A549 (cell line): ENCODE measurements around the gene DNAJB13. TPM values are rescaled to one million over a fixed set of nuclear protein-coding genes. Genes with fewer than 3 reads are reported as not detected.

Experiments used
- ATAC-seq, 2 experiments: fragments of 200-7000 bp in 1 of 2; fragments of >200 bp in 1 of 2; cut with Nextera tagmentation in 1 of 2; cut with Tn5 transposase in 1 of 2; 3 replicates each; pipeline versions ENCODE4 v1.8.0 to v1.9.1; 2018 to 2020; ENCODE audit warnings: mild to moderate bottlenecking in 1 of 2, moderate library complexity in 1 of 2
- CTCF ChIA-PET: fragments of 300-600 bp; sonication (Branson Sonifier 250); formaldehyde crosslinking; extraction: SDS; loops from one replicate; lab custom pipeline; 2021; ENCODE audit warnings: antibody characterized with exemption, inconsistent platforms; lab: Yijun Ruan, JAX
- POLR2A ChIA-PET: fragments of 350-600 bp; formaldehyde crosslinking; extraction: SDS; loops from one replicate; lab custom pipeline; 2021; ENCODE audit warnings: antibody characterized with exemption, inconsistent platforms; lab: Yijun Ruan, JAX
- DNase-seq, 2 experiments: peaks; one replicate each; pipeline versions ENCODE4 v3.0.0 to v3.0.0-alpha.2; 2011 to 2016; ENCODE audit warnings: low read depth in 1 of 2, low spot score in 1 of 2
- FAIRE-seq: peaks from 2 replicates; lab custom pipeline; 2011; peaks lifted over from hg19 to GRCh38; lab: Jason Lieb, UNC
- H3K27ac ChIP-seq, 2 experiments: fragments of >200 bp; sonication (Bioruptor Twin); formaldehyde crosslinking; 3 replicates each; pipeline ENCODE4 v1.5.1; 2016 to 2017
- H3K4me1 ChIP-seq: fragments of >200 bp; sonication (Bioruptor Twin); formaldehyde crosslinking; 3 replicates; pipeline ENCODE4 v1.6.1; 2016
- H3K4me2 ChIP-seq: fragments of >200 bp; sonication (Bioruptor Twin); formaldehyde crosslinking; 3 replicates; pipeline ENCODE4 v1.6.1; 2016
- H3K4me3 ChIP-seq: fragments of >200 bp; sonication (Bioruptor Twin); formaldehyde crosslinking; 3 replicates; pipeline ENCODE4 v1.5.1; 2016
- H3K9me3 ChIP-seq: fragments of >200 bp; sonication (Bioruptor Twin); formaldehyde crosslinking; 3 replicates; pipeline ENCODE4 v1.6.1; 2016
- CBX2 ChIP-seq: fragments of 200-600 bp; sonication (generic); IDR thresholded peaks from 2 replicates; pipeline ENCODE4 v1.6.1; 2016; ENCODE audit warnings: low read depth, mild to moderate bottlenecking, borderline replicate concordance
- CHD4 ChIP-seq: fragments of 200-600 bp; sonication (generic); IDR thresholded peaks from 2 replicates; pipeline ENCODE4 v1.6.1; 2016; ENCODE audit warnings: antibody characterized with exemption, mild to moderate bottlenecking, borderline replicate concordance
- EHF ChIP-seq: fragments of 250-450 bp; sonication (Bioruptor Pico); IDR thresholded peaks from 2 replicates; pipeline ENCODE4 v1.5.0; 2020; ENCODE audit warnings: mild to moderate bottlenecking
- EHMT2 ChIP-seq: fragments of 200-600 bp; sonication (generic); IDR thresholded peaks from 2 replicates; pipeline ENCODE4 v1.6.1; 2016; ENCODE audit warnings: antibody characterized with exemption, low read depth, mild to moderate bottlenecking, moderate library complexity
- EP300 ChIP-seq, 2 experiments: fragments of >200 bp; sonication (Bioruptor Twin); formaldehyde crosslinking; IDR thresholded peaks; 2 replicates in 1 of 2; 3 replicates in 1 of 2; pipeline ENCODE4 v1.6.1; 2016 to 2017
- ESRRA ChIP-seq: fragments of 150-350 bp; IDR thresholded peaks from 2 replicates; pipeline ENCODE4 v1.6.1; 2014; ENCODE audit warnings: mild to moderate bottlenecking, low read length, borderline replicate concordance
- FOSL2 ChIP-seq, 2 experiments: fragments of 450-650 bp in 1 of 2; fragments of >200 bp in 1 of 2; sonication (Bioruptor Twin) in 1 of 2; formaldehyde crosslinking; IDR thresholded peaks; 2 replicates each; pipeline versions ENCODE4 v1.5.0 to v1.6.1; 2016 to 2020; ENCODE audit warnings: mild to moderate bottlenecking in 1 of 2, moderate library complexity in 1 of 2
- FOXS1 ChIP-seq: fragments of 250-450 bp; sonication (Bioruptor Pico); IDR thresholded peaks from 2 replicates; pipeline ENCODE4 v1.5.0; 2020; ENCODE audit warnings: mild to moderate bottlenecking, moderate library complexity
- GATA3 ChIP-seq: IDR thresholded peaks from 2 replicates; pipeline ENCODE4 v1.6.1; 2012; ENCODE audit warnings: borderline replicate concordance
- HES2 ChIP-seq: fragments of >200 bp; sonication (Bioruptor Twin); formaldehyde crosslinking; IDR thresholded peaks from 2 replicates; pipeline ENCODE4 v1.6.1; 2016
- KDM1A ChIP-seq: fragments of 200-600 bp; sonication (generic); IDR thresholded peaks from 2 replicates; pipeline ENCODE4 v1.6.1; 2016; ENCODE audit warnings: low read depth, mild to moderate bottlenecking
- MAFK ChIP-seq: fragments of 450-650 bp; IDR thresholded peaks from 2 replicates; pipeline ENCODE4 v1.6.1; 2014; ENCODE audit not compliant: partially characterized antibody
- NPAS2 ChIP-seq: fragments of 250-450 bp; sonication (Bioruptor Pico); IDR thresholded peaks from 2 replicates; pipeline ENCODE4 v1.8.0; 2022; ENCODE audit warnings: mild to moderate bottlenecking, moderate library complexity, borderline replicate concordance
- PBX3 ChIP-seq: IDR thresholded peaks from 2 replicates; pipeline ENCODE4 v1.6.1; 2012
- PHF8 ChIP-seq: fragments of 200-600 bp; sonication (generic); IDR thresholded peaks from 2 replicates; pipeline ENCODE4 v1.6.1; 2016; ENCODE audit warnings: low read depth, mild to moderate bottlenecking, antibody characterized with exemption, moderate library complexity, borderline replicate concordance
- POLR2A ChIP-seq: IDR thresholded peaks from 2 replicates; pipeline ENCODE4 v1.6.1; 2012; ENCODE audit warnings: mild to moderate bottlenecking, low read length
- RARB ChIP-seq: fragments of 250-450 bp; sonication (Bioruptor Pico); IDR thresholded peaks from 2 replicates; pipeline ENCODE4 v1.8.0; 2021; ENCODE audit warnings: mild to moderate bottlenecking, moderate library complexity
- RCOR1 ChIP-seq: fragments of 150-350 bp; IDR thresholded peaks from 2 replicates; pipeline ENCODE4 v1.6.1; 2014; ENCODE audit warnings: antibody characterized with exemption, low read length, low read depth
- RNF2 ChIP-seq: fragments of 200-600 bp; sonication (generic); IDR thresholded peaks from 2 replicates; pipeline ENCODE4 v1.6.1; 2016; ENCODE audit warnings: low read depth, mild to moderate bottlenecking, antibody characterized with exemption, moderate library complexity, borderline replicate concordance
- SMC3 ChIP-seq: fragments of >200 bp; sonication (Bioruptor Twin); formaldehyde crosslinking; IDR thresholded peaks from 3 replicates; pipeline ENCODE4 v1.6.1; 2018; ENCODE audit warnings: inconsistent platforms
- TP53 ChIP-seq: fragments of 250-450 bp; sonication (Bioruptor Pico); IDR thresholded peaks from 2 replicates; pipeline ENCODE4 v1.5.0; 2021; ENCODE audit warnings: mild to moderate bottlenecking, moderate library complexity
- ZSCAN20 ChIP-seq: fragments of 250-450 bp; sonication (Bioruptor Pico); IDR thresholded peaks from 2 replicates; pipeline ENCODE4 v1.8.0; 2022; ENCODE audit warnings: mild to moderate bottlenecking, moderate library complexity
- WGBS: methylation state at CpG from one replicate; pipeline ENCODE4 v1.1.6; 2017; ENCODE audit errors: missing lambda C conversion rate; 5-methylcytosine and 5-hydroxymethylcytosine counted together
- polyA plus RNA-seq, 4 experiments: library from polyadenylated mRNA; depleted of rRNA in 3 of 4; stranded (reverse); fragments of >200 nt; fragmentation: RNase III in 1 of 4; extraction: RNeasy Plus Mini Kit Qiagen cat#74134 plus additional on column Dnase treatment in 1 of 4; gene quantifications; 2 replicates in 3 of 4; 3 replicates in 1 of 4; pipeline ENCODE4 v1.2.3, GENCODE V29; 2011 to 2017

Gene DNAJB13
- polyA plus RNA-seq, 2 of the 4 experiments (the other 2 are of a cell fraction), result 0.75 to 0.90 TPM

- peaks cover 4% of the 10 kb centered on the region; the same call in 2 of the 3 replicates for H3K4me1 ChIP-seq
- POLR2A ChIA-PET, result no interaction called here
- CTCF ChIA-PET, result interaction anchor here (1.0 to 2.3 kb wide), 3 partner anchors 15 to 170 kb away, joined by 3 to 9 read pairs (median 4); no protein-coding TSS in a partner anchor
- no peak for TF ChIP-seq NPAS2
- TF ChIP-seq RNF2, result no peak
- TF ChIP-seq GATA3, result no peak
- TF ChIP-seq HES2, result no peak
- no peak for TF ChIP-seq POLR2A
- no peak for TF ChIP-seq EHF
- no peak for TF ChIP-seq FOXS1 (CRISPR knock-in tag)
- no peak for TF ChIP-seq TP53 (CRISPR knock-in tag)
- TF ChIP-seq EP300 (IDR thresholded peaks at IDR 0.05), result no peak
- TF ChIP-seq CBX2, result no peak
- TF ChIP-seq FOSL2 (IDR thresholded peaks at IDR 0.05), result no peak
- no peak for TF ChIP-seq FOSL2 (CRISPR knock-in tag; IDR thresholded peaks at IDR 0.05)
- H3K4me2 ChIP-seq, result no peak overlapping the region
- H3K4me3 ChIP-seq, result no peak overlapping the region
- H3K27ac ChIP-seq, result no peak overlapping the region
- no peak for ATAC-seq
- no peaks in the 10 kb centered on the region for H3K9me3 ChIP-seq
- no peak for FAIRE-seq
- no peak for DNase-seq
- WGBS, result 69% methylated on average over 4 of the region's 4 CpGs
Observed at GRCh38 chr11:73949246-73949645, 1.6 kb upstream of the DNAJB13 start.

DNA sequence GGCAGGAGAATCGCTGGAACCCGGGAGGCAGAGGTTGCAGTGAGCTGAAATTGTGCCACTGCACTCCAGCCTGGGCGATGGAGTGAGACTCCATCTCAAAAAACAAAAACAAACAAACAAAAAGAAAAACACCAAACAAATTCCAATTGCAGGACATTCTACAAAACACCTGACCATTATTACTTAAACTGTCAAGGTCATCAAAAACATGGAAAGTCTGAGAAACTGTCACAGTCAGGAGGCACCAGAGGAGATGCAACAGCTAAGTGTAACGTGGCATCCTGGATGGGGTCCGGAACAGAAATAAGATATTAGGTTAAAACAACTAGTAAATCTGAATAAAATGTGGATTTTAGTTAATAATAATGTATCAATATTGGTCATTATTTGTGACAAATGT lies 914 bp upstream of the DNAJB13 start:
- no peak for DNase-seq
- ChIA-PET CTCF (interaction anchor here (1.6 to 2.3 kb wide), 2 partner anchors 14 to 18 kb away, joined by 4 to 9 read pairs; no protein-coding TSS in a partner anchor), POLR2A (no interaction called here)
- ATAC-seq, result no peak
- Histone ChIP-seq H3K9me3 (no peaks in the 10 kb centered on the region), H3K4me3 (no peak overlapping the region), H3K4me1 (peaks cover 4% of the 10 kb centered on the region; the same call in 2 of the 3 replicates), H3K4me2 (no peak overlapping the region), H3K27ac (no peak overlapping the region)
- no peak for FAIRE-seq
- TF ChIP-seq MAFK (peak; percentile 49), SMC3 (no peak), PBX3 (no peak), ESRRA (no peak), RCOR1 (no peak), CHD4 (no peak), FOSL2 (IDR thresholded peaks at IDR 0.05) (no peak), FOSL2 (CRISPR knock-in tag; IDR thresholded peaks at IDR 0.05) (no peak), ZSCAN20 (CRISPR knock-in tag) (no peak)
- 89% methylated on average over 5 of the region's 5 CpGs for WGBS

- no peak for TF ChIP-seq KDM1A
- TF ChIP-seq RCOR1, result no peak
- no peak for TF ChIP-seq PHF8
- TF ChIP-seq RARB (CRISPR knock-in tag), result no peak
- TF ChIP-seq EHMT2, result no peak
- TF ChIP-seq, all 56 proteins: peak for 0
- 84% methylated on average over 7 of the region's 7 CpGs for WGBS
- ChIA-PET CTCF (interaction anchor here (0.7 kb wide), 1 partner anchor 24 kb away, joined by 3 read pairs; no protein-coding TSS in a partner anchor), POLR2A (no interaction called here)
- Histone ChIP-seq H3K9me3 (no peaks in the 10 kb centered on the region), H3K27ac (peak overlapping the region; percentile 35 to 63; a peak in 4 of 6 replicates), H3K4me2 (no peak overlapping the region), H3K4me3 (no peak overlapping the region), H3K4me1 (peaks cover 21% of the 10 kb centered on the region)
- no peak for FAIRE-seq
- no peak for DNase-seq
- no peak for ATAC-seq
Observed at GRCh38 chr11:73951797-73952196, 971 bp downstream of the DNAJB13 start.
